HepG2 (cell line): Measurements from ENCODE around the gene UTF1. TPM values are rescaled to one million over a fixed set of nuclear protein-coding genes. Genes with fewer than 3 reads are reported as not detected.

Source experiments
- ATAC-seq: fragments of 200-7000 bp; cut with Tn5 transposase; 3 replicates; pipeline ENCODE4 v1.9.1; 2020; ENCODE audit warnings: mild to moderate bottlenecking, moderate library complexity
- BruUV-seq: library from RNA; stranded (reverse); fragments of 400-500 nt; replicated peaks from 2 replicates; lab custom pipeline; 2021; lab: Mats Ljungman, UMichigan
- CTCF ChIA-PET: fragments of 300-600 bp; formaldehyde crosslinking; extraction: SDS; loops from one replicate; lab custom pipeline; 2021; ENCODE audit warnings: low total read pairs, inconsistent platforms, low intra/inter-chr PET ratio; lab: Yijun Ruan, JAX
- POLR2A ChIA-PET: fragments of 350-600 bp; sonication (Branson Sonifier 250); formaldehyde crosslinking; loops from one replicate; lab custom pipeline; 2020; ENCODE audit warnings: antibody characterized with exemption, inconsistent platforms; lab: Yijun Ruan, JAX
- DNase-seq: peaks from one replicate; pipeline ENCODE4 v3.0.0-alpha.2; 2015; ENCODE audit warnings: low spot score
- FAIRE-seq: peaks from 3 replicates; lab custom pipeline; 2011; peaks lifted over from hg19 to GRCh38; lab: Jason Lieb, UNC
- H2AFZ ChIP-seq: one replicate; pipeline ENCODE4 v1.6.1; 2011; ENCODE audit warnings: low read length, inconsistent platforms
- H3K27ac ChIP-seq: fragments of 300-600 bp; 3 replicates; pipeline ENCODE4 v1.8.0; 2011; ENCODE audit warnings: mixed run types, mild to moderate bottlenecking, mixed read lengths, low read length, inconsistent platforms; ENCODE audit not compliant: insufficient read depth; ENCODE audit errors: extremely low read length
- H3K27me3 ChIP-seq, 2 experiments: fragments of 200-600 bp in 1 of 2; 2 replicates in 1 of 2; 3 replicates in 1 of 2; pipeline versions ENCODE4 v1.6.0 to v1.8.0; 2011; ENCODE audit warnings: low read length in 2 of 2, mild to moderate bottlenecking in 2 of 2, moderate library complexity in 2 of 2, inconsistent platforms in 1 of 2; ENCODE audit not compliant: insufficient read depth in 2 of 2, control insufficient read depth in 1 of 2
- H3K36me3 ChIP-seq, 2 experiments: fragments of 200-600 bp in 1 of 2; replicated peaks in 1 of 2; 2 replicates in 1 of 2; 3 replicates in 1 of 2; pipeline versions ENCODE4 v1.5.1 to v1.8.0; 2011; ENCODE audit warnings: low read length in 2 of 2, inconsistent platforms in 1 of 2; ENCODE audit not compliant: insufficient read depth in 2 of 2, control insufficient read depth in 1 of 2
- H3K4me1 ChIP-seq: 2 replicates; pipeline ENCODE4 v1.5.1; 2012; ENCODE audit warnings: low read length, inconsistent platforms; ENCODE audit not compliant: insufficient read depth
- H3K4me2 ChIP-seq: 2 replicates; pipeline ENCODE4 v1.6.0; 2011; ENCODE audit warnings: low read depth, low read length, inconsistent platforms
- H3K4me3 ChIP-seq, 3 experiments: fragments of 200-600 bp in 1 of 3; sonication (generic), shearing (Covaris generic) in 1 of 3; replicated peaks in 1 of 3; 2 replicates each; pipeline ENCODE4 v1.5.1; 2011 to 2016; ENCODE audit warnings: low read length in 3 of 3, inconsistent platforms in 2 of 3, low read depth in 2 of 3, mild to moderate bottlenecking in 2 of 3, control low read depth in 1 of 3, mixed read lengths in 1 of 3; ENCODE audit not compliant: insufficient read depth in 1 of 3
- H3K79me2 ChIP-seq: one replicate; pipeline ENCODE4 v1.6.1; 2011; ENCODE audit warnings: low read length, inconsistent platforms; ENCODE audit not compliant: insufficient read depth
- H3K9ac ChIP-seq: 2 replicates; pipeline ENCODE4 v1.6.0; 2011; ENCODE audit warnings: mild to moderate bottlenecking, low read depth, low read length, inconsistent platforms; ENCODE audit not compliant: insufficient read depth
- H3K9me3 ChIP-seq: 2 replicates; pipeline ENCODE4 v1.5.1; 2012; ENCODE audit warnings: mild to moderate bottlenecking, low read length
- H4K20me1 ChIP-seq: 2 replicates; pipeline ENCODE4 v1.6.0; 2011; ENCODE audit warnings: inconsistent platforms, mild to moderate bottlenecking, low read length, moderate library complexity; ENCODE audit not compliant: insufficient read depth
- ARNTL ChIP-seq: sonication (generic); formaldehyde crosslinking; IDR thresholded peaks from 2 replicates; pipeline ENCODE4 v1.4.0; 2020; ENCODE audit warnings: mild to moderate bottlenecking, missing genetic modification reagents
- ELF3 ChIP-seq: IDR thresholded peaks from 2 replicates; pipeline ENCODE4 v1.6.1; 2016; ENCODE audit warnings: missing genetic modification reagents, missing compliant biosample characterization
- HOXA9 ChIP-seq: sonication (generic); formaldehyde crosslinking; IDR thresholded peaks from 2 replicates; pipeline ENCODE4 v1.8.1; 2022; ENCODE audit warnings: missing genetic modification reagents, mild to moderate bottlenecking, moderate library complexity, borderline replicate concordance
- KDM2A ChIP-seq: sonication (generic); formaldehyde crosslinking; IDR thresholded peaks from 2 replicates; pipeline ENCODE4 v1.4.0; 2020; ENCODE audit warnings: low read depth, missing genetic modification reagents, borderline replicate concordance
- NBN ChIP-seq: fragments of 450-650 bp; conservative IDR thresholded peaks from 2 replicates; pipeline ENCODE4 v1.6.1; 2017
- NFKBIZ ChIP-seq: IDR thresholded peaks from 2 replicates; pipeline ENCODE4 v1.6.1; 2018; ENCODE audit warnings: missing genetic modification reagents, missing compliant biosample characterization
- PITX1 ChIP-seq: sonication (generic); formaldehyde crosslinking; IDR thresholded peaks from 2 replicates; pipeline ENCODE4 v1.5.1; 2020; ENCODE audit warnings: mild to moderate bottlenecking, missing genetic modification reagents
- PRPF4 ChIP-seq: fragments of 200-400 bp; formaldehyde crosslinking; IDR thresholded peaks from 2 replicates; pipeline ENCODE4 v1.6.1; 2016; ENCODE audit warnings: low read length, low read depth; ENCODE audit not compliant: poor library complexity, severe bottlenecking
- SOX5 ChIP-seq: IDR thresholded peaks from 2 replicates; pipeline ENCODE4 v1.6.1; 2016; ENCODE audit warnings: borderline replicate concordance
- TCF7L2 ChIP-seq: IDR thresholded peaks from 2 replicates; pipeline ENCODE4 v1.6.1; 2011; ENCODE audit warnings: mild to moderate bottlenecking, low read depth, low read length, moderate library complexity
- ZFAT ChIP-seq: sonication (generic); formaldehyde crosslinking; conservative IDR thresholded peaks from 2 replicates; pipeline ENCODE4 v1.8.1; 2023; ENCODE audit warnings: missing genetic modification reagents, inconsistent platforms
- ZNF124 ChIP-seq: sonication (generic); formaldehyde crosslinking; IDR thresholded peaks from 2 replicates; pipeline ENCODE4 v1.4.0; 2020; ENCODE audit warnings: missing genetic modification reagents
- ZNF235 ChIP-seq: sonication (generic); formaldehyde crosslinking; IDR thresholded peaks from 2 replicates; pipeline ENCODE4 v1.8.1; 2023; ENCODE audit warnings: mild to moderate bottlenecking, missing genetic modification reagents, borderline replicate concordance
- ZNF713 ChIP-seq: sonication (generic); formaldehyde crosslinking; IDR thresholded peaks from 2 replicates; pipeline ENCODE4 v1.4.0; 2020; ENCODE audit warnings: mild to moderate bottlenecking, missing genetic modification reagents
- WGBS: methylation state at CpG from one replicate; pipeline ENCODE4 v1.1.6; 2017; ENCODE audit warnings: low lambda C conversion rate; 5-methylcytosine and 5-hydroxymethylcytosine counted together
- in situ Hi-C: cut with HindIII; loops from 2 replicates; pipeline ENCODE4 v1.10.0; 2017; ENCODE audit warnings: low pct_unique_long_range_greater_than_20kb; ENCODE audit not compliant: extremely low pct_ligation_motif_present
- intact Hi-C: fragments of 100-400 bp; cut with micrococcal nuclease; formaldehyde crosslinking; loops from one replicate; pipeline ENCODE4 v1.10.0; 2022; ENCODE audit not compliant: unreplicated experiment
- polyA plus RNA-seq, 8 experiments: library from polyadenylated mRNA; depleted of rRNA in 3 of 8; stranded (reverse) in 7 of 8; unstranded in 1 of 8; fragments of >200 nt; fragmentation: Illumina TruSeq in 4 of 8; extraction: Trizol in 4 of 8; gene quantifications; 2 replicates each; pipeline versions ENCODE4 v1.2.1 to v1.2.3, GENCODE V29; 2011 to 2016; ENCODE audit warnings: low read depth in 4 of 8, missing spikeins in 1 of 8, mixed read lengths in 1 of 8; ENCODE audit not compliant: insufficient read depth in 1 of 8
- total RNA-seq, 5 experiments: library from RNA; depleted of rRNA; stranded (reverse); fragments of >200 nt; fragmentation: Illumina TruSeq; extraction: Trizol; gene quantifications; 2 replicates each; pipeline ENCODE4 v1.2.3, GENCODE V29; 2016; ENCODE audit warnings: low read depth in 1 of 5
- TF ChIP-seq, protein P1 (sequence below): sonication (generic); formaldehyde crosslinking; IDR thresholded peaks from 2 replicates; pipeline ENCODE4 v1.4.0; 2020; ENCODE audit warnings: missing genetic modification reagents
- TF ChIP-seq, protein P2 (sequence below): sonication (generic); formaldehyde crosslinking; IDR thresholded peaks from 2 replicates; pipeline ENCODE4 v1.8.0; 2022; ENCODE audit warnings: missing genetic modification reagents, mild to moderate bottlenecking, borderline replicate concordance
- TF ChIP-seq, protein P3 (sequence below): IDR thresholded peaks from 2 replicates; pipeline ENCODE4 v1.6.1; 2016; ENCODE audit warnings: missing compliant biosample characterization, missing genetic modification reagents, borderline replicate concordance

UTF1 gene
- total and polyA plus RNA-seq, 2 of the 13 experiments (the other 11 are each of a cell fraction or from before 2014, with no cell fraction given) = not detected

DNA sequence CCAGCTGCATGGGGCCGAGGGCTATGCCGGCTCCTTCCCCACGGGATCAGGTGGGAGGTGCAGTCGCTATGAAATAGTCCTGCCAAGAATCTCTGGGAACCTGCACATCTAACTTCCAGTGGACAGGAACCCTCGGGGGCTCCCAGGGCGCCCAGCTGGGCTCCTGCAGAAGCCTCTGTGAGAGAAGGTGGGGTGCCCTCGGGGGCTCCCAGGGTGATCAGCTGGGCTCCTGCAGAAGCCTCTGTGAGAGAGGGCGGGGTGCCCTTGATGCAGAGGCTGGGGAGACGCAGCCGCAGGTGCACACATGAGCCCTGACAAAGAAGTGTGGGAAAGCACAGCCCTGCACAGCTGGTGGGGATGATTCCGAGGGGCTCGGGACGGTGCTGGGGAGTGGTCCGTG, 13.6 kb downstream of the UTF1 start:
- no peak overlapping the region for H3K4me2 ChIP-seq
- POLR2A ChIA-PET = no interaction called here
- in situ Hi-C loops = no loop called here
- no peaks in the 10 kb centered on the region for H3K9me3 ChIP-seq
- no peak overlapping the region for H3K9ac ChIP-seq
- 36% methylated on average over 7 of the region's 14 CpGs for WGBS
- ATAC-seq = no peak
- H3K79me2 ChIP-seq = no peaks in the 10 kb centered on the region
- no peak overlapping the region for H3K27ac ChIP-seq
- intact Hi-C loops = no loop called here
- no peak for DNase-seq
- TF ChIP-seq PRPF4 (no peak), ZNF235 (no peak), ZNF124 (CRISPR knock-in tag) (no peak), NFKBIZ (no peak), NBN (no peak), SOX5 (CRISPR knock-in tag) (no peak), KDM2A (CRISPR knock-in tag) (no peak), ARNTL (CRISPR knock-in tag) (no peak), HOXA9 (no peak), PITX1 (CRISPR knock-in tag) (no peak), TCF7L2 (no peak), ELF3 (CRISPR knock-in tag) (no peak), ZFAT (CRISPR knock-in tag) (no peak), ZNF713 (no peak)
- TF ChIP-seq, protein P1, sequence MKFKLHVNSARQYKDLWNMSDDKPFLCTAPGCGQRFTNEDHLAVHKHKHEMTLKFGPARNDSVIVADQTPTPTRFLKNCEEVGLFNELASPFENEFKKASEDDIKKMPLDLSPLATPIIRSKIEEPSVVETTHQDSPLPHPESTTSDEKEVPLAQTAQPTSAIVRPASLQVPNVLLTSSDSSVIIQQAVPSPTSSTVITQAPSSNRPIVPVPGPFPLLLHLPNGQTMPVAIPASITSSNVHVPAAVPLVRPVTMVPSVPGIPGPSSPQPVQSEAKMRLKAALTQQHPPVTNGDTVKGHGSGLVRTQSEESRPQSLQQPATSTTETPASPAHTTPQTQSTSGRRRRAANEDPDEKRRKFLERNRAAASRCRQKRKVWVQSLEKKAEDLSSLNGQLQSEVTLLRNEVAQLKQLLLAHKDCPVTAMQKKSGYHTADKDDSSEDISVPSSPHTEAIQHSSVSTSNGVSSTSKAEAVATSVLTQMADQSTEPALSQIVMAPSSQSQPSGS (CRISPR knock-in tag) = no peak
- TF ChIP-seq, protein P2, sequence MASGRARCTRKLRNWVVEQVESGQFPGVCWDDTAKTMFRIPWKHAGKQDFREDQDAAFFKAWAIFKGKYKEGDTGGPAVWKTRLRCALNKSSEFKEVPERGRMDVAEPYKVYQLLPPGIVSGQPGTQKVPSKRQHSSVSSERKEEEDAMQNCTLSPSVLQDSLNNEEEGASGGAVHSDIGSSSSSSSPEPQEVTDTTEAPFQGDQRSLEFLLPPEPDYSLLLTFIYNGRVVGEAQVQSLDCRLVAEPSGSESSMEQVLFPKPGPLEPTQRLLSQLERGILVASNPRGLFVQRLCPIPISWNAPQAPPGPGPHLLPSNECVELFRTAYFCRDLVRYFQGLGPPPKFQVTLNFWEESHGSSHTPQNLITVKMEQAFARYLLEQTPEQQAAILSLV = no peak
- TF ChIP-seq, protein P3, sequence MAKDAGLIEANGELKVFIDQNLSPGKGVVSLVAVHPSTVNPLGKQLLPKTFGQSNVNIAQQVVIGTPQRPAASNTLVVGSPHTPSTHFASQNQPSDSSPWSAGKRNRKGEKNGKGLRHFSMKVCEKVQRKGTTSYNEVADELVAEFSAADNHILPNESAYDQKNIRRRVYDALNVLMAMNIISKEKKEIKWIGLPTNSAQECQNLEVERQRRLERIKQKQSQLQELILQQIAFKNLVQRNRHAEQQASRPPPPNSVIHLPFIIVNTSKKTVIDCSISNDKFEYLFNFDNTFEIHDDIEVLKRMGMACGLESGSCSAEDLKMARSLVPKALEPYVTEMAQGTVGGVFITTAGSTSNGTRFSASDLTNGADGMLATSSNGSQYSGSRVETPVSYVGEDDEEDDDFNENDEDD (CRISPR knock-in tag) = no peak
- no TSS peak for BruUV-seq
- H3K4me1 ChIP-seq = peaks cover 23% of the 10 kb centered on the region
- no peaks in the 10 kb centered on the region for H3K36me3 ChIP-seq
- CTCF ChIA-PET = no interaction called here
- H3K27me3 ChIP-seq = peaks cover 21 to 67% of the 10 kb centered on the region in 2 experiments; a peak in 4 of 5 replicates
- H4K20me1 ChIP-seq = no peaks in the 10 kb centered on the region
- no peak for FAIRE-seq
- no peak overlapping the region for H2AFZ ChIP-seq
- H3K4me3 ChIP-seq = no peak overlapping the region
